Panc1 (cell line): ENCODE data around the gene SLC12A8.

ENCODE experiments used
- CTCF ChIP-seq: fragments of 450-650 bp; IDR thresholded peaks from 2 replicates; pipeline ENCODE4 v1.5.1; 2017; ENCODE audit warnings: mild to moderate bottlenecking
- POLR2AphosphoS5 ChIP-seq: IDR thresholded peaks from 2 replicates; pipeline ENCODE4 v1.6.1; 2012; ENCODE audit warnings: mild to moderate bottlenecking, low read depth, low read length, moderate library complexity
- SIN3A ChIP-seq: IDR thresholded peaks from 2 replicates; pipeline ENCODE4 v1.6.1; 2012; ENCODE audit warnings: low read depth, mild to moderate bottlenecking, low read length, moderate library complexity, borderline replicate concordance; ENCODE audit not compliant: insufficient read depth
- TCF7L2 ChIP-seq: IDR thresholded peaks from 2 replicates; pipeline ENCODE4 v1.6.1; 2011; ENCODE audit warnings: mild to moderate bottlenecking, low read depth, low read length, inconsistent platforms
- TF ChIP-seq, protein P1 (sequence below), 2 experiments: IDR thresholded peaks; 2 replicates each; pipeline ENCODE4 v1.6.1; 2011 to 2012; ENCODE audit warnings: low read depth in 2 of 2, control low read depth in 1 of 2, low read length in 1 of 2, mild to moderate bottlenecking in 1 of 2, moderate library complexity in 1 of 2; ENCODE audit not compliant: insufficient read depth in 1 of 2

GRCh38 chr3:125213946-125214542 is 1.5 kb upstream of the SLC12A8 start:
- TF ChIP-seq CTCF = no peak
- TF ChIP-seq, protein P1, sequence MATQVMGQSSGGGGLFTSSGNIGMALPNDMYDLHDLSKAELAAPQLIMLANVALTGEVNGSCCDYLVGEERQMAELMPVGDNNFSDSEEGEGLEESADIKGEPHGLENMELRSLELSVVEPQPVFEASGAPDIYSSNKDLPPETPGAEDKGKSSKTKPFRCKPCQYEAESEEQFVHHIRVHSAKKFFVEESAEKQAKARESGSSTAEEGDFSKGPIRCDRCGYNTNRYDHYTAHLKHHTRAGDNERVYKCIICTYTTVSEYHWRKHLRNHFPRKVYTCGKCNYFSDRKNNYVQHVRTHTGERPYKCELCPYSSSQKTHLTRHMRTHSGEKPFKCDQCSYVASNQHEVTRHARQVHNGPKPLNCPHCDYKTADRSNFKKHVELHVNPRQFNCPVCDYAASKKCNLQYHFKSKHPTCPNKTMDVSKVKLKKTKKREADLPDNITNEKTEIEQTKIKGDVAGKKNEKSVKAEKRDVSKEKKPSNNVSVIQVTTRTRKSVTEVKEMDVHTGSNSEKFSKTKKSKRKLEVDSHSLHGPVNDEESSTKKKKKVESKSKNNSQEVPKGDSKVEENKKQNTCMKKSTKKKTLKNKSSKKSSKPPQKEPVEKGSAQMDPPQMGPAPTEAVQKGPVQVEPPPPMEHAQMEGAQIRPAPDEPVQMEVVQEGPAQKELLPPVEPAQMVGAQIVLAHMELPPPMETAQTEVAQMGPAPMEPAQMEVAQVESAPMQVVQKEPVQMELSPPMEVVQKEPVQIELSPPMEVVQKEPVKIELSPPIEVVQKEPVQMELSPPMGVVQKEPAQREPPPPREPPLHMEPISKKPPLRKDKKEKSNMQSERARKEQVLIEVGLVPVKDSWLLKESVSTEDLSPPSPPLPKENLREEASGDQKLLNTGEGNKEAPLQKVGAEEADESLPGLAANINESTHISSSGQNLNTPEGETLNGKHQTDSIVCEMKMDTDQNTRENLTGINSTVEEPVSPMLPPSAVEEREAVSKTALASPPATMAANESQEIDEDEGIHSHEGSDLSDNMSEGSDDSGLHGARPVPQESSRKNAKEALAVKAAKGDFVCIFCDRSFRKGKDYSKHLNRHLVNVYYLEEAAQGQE (IDR thresholded peaks at IDR 0.05; ENCODE audit: insufficient read depth in 1 of 2, low read depth in 2 of 2, low read length in 1 of 2) = no peak
- no peak for TF ChIP-seq TCF7L2
- no peak for TF ChIP-seq SIN3A
- TF ChIP-seq POLR2AphosphoS5 = no peak
